ENCODE data around the gene CHST13. TPM values are rescaled to one million over a fixed set of nuclear protein-coding genes. Genes with fewer than 3 reads are reported as not detected.

Gene CHST13
- total RNA-seq, 1 donor from 2014 or later, result not detected

GRCh38 chr3:126487151-126487771 lies 36.7 kb upstream of the CHST13 start:
- intact Hi-C loops (cut with micrococcal nuclease), result no loop called here

GRCh38 chr3:126488185-126488584 lies 35.8 kb upstream of the CHST13 start:
- intact Hi-C loops (cut with micrococcal nuclease), result no loop called here

- intact Hi-C loops (cut with micrococcal nuclease), result no loop called here
Measured at GRCh38 chr3:126488886-126489569, 34.9 kb upstream of the CHST13 start.

GRCh38 chr3:126490619-126491018 lies 33.3 kb upstream of the CHST13 start:
- intact Hi-C loops (cut with micrococcal nuclease), result no loop called here

GRCh38 chr3:126491221-126492013 lies 32.5 kb upstream of the CHST13 start:
- intact Hi-C loops (cut with micrococcal nuclease), result no loop called here

GRCh38 chr3:126493051-126493450 lies 30.9 kb upstream of the CHST13 start:
- intact Hi-C loops (cut with micrococcal nuclease), result no loop called here

GRCh38 chr3:126493739-126494138 lies 30.2 kb upstream of the CHST13 start:
- intact Hi-C loops (cut with micrococcal nuclease), result no loop called here

GRCh38 chr3:126494204-126494969 lies 29.6 kb upstream of the CHST13 start:
- intact Hi-C loops (cut with micrococcal nuclease), result no loop called here

- intact Hi-C loops (cut with micrococcal nuclease), result no loop called here
Measured at GRCh38 chr3:126494970-126495230, 29.1 kb upstream of the CHST13 start.

- intact Hi-C loops (cut with micrococcal nuclease), result no loop called here
Measured at GRCh38 chr3:126495786-126496185, 28.2 kb upstream of the CHST13 start.

- intact Hi-C loops (cut with micrococcal nuclease), result no loop called here
Measured at GRCh38 chr3:126496894-126497850, 26.8 kb upstream of the CHST13 start.

- intact Hi-C loops (cut with micrococcal nuclease), result no loop called here
Measured at GRCh38 chr3:126497956-126498355, 26.0 kb upstream of the CHST13 start.

GRCh38 chr3:126498461-126498860 lies 25.5 kb upstream of the CHST13 start:
- intact Hi-C loops (cut with micrococcal nuclease), result no loop called here

GRCh38 chr3:126498929-126499328 lies 25.0 kb upstream of the CHST13 start:
- intact Hi-C loops (cut with micrococcal nuclease), result no loop called here

GRCh38 chr3:126499401-126499800 lies 24.6 kb upstream of the CHST13 start:
- intact Hi-C loops (cut with micrococcal nuclease), result no loop called here

- intact Hi-C loops (cut with micrococcal nuclease), result no loop called here
Measured at GRCh38 chr3:126500016-126500415, 23.9 kb upstream of the CHST13 start.

- intact Hi-C loops (cut with micrococcal nuclease), result no loop called here
Measured at GRCh38 chr3:126501054-126501453, 22.9 kb upstream of the CHST13 start.

GRCh38 chr3:126501736-126502135 lies 22.2 kb upstream of the CHST13 start:
- intact Hi-C loops (cut with micrococcal nuclease), result no loop called here

GRCh38 chr3:126502656-126503055 lies 21.3 kb upstream of the CHST13 start:
- intact Hi-C loops (cut with micrococcal nuclease), result no loop called here

GRCh38 chr3:126503701-126504100 lies 20.3 kb upstream of the CHST13 start:
- intact Hi-C loops (cut with micrococcal nuclease), result no loop called here

- intact Hi-C loops (cut with micrococcal nuclease), result no loop called here
Measured at GRCh38 chr3:126507886-126508285, 16.1 kb upstream of the CHST13 start.

All from T-helper 1 cell treated with Interleukin-12 subunit alpha and Interleukin-12 subunit beta and Interleukin-4 antibody, amounts not matched to agents 30 ng/mL and 1 ng/mL, for 36 hours (primary cell).